Thyroid gland (tissue), 4 donors: ENCODE results near the gene PTPN6.

ENCODE experiments used
- CTCF ChIP-seq, 6 experiments: fragments of 200-600 bp in 3 of 6; fragments of 450-650 bp in 3 of 6; sonication (generic) in 3 of 6; IDR thresholded peaks; one replicate each; pipeline ENCODE4 v1.5.1; 2016 to 2019; ENCODE audit warnings: antibody characterized with exemption in 6 of 6, mild to moderate bottlenecking in 2 of 6, inconsistent platforms in 1 of 6, moderate library complexity in 1 of 6
- POLR2A ChIP-seq, 2 donors: fragments of 450-650 bp; IDR thresholded peaks; one replicate each; pipeline ENCODE4 v1.6.1; 2017; ENCODE audit warnings: antibody characterized with exemption in 2 of 2, mild to moderate bottlenecking in 2 of 2, moderate library complexity in 1 of 2

- TF ChIP-seq CTCF (IDR thresholded peaks at IDR 0.05) = no peak
- TF ChIP-seq POLR2A (IDR thresholded peaks at IDR 0.05) = no peak
Measured at GRCh38 chr12:6968426-6968825, 17.3 kb downstream of the PTPN6 start.
